Skeletal muscle cell (primary cell): Measurements from ENCODE around the gene HSDL2.

Experiments
- DNase-seq: peaks from one replicate; pipeline ENCODE4 v3.0.0-alpha.2; 2010; ENCODE audit warnings: low read depth
- H3K4me3 ChIP-seq: 2 replicates; pipeline ENCODE4 v1.5.1; 2011; ENCODE audit warnings: low read depth, mild to moderate bottlenecking, control low read depth, low read length, moderate library complexity

HSDL2 gene

DNA sequence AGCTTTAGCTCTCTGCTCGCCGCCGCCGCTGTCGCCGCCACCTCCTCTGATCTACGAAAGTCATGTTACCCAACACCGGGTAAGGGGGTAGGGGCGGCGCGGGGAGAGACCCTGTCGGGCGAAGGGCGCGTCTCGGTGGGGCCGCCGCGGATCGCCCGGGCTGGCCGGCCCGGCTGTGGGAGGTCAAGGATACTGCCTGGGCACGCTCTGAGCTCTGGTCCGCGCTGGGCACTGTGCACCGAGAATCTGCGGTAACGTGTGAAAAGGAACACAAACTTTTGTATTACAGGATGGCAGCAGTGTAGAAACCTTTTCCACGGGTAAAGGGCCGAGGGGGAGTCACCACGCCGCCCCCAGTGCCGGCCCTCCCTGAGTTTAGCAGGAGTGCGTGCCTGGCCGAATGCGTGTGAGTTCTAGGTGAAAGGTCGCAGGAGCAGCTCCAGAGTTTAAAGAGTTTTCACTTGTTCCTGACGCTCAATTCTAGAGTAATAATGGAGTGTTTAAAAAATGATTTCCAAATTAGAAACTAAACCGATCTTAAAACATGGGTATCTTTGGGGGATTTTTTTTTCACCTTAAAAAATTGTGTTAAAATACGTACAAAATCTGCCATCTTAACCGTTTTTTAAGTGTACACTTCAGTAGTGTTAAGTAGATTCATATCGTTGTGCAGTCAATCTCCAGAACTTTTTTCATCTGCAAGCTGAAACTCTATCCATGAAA lies at the start of gene HSDL2:
Gene HSDL2 (plus strand): TSS at position 7 of the 723 bp plus-strand sequence. CDS start 56 bp downstream, at position 63.
- no peak for DNase-seq
- peak within 1 kb of the TSS; percentile 90 for H3K4me3 ChIP-seq

DNA sequence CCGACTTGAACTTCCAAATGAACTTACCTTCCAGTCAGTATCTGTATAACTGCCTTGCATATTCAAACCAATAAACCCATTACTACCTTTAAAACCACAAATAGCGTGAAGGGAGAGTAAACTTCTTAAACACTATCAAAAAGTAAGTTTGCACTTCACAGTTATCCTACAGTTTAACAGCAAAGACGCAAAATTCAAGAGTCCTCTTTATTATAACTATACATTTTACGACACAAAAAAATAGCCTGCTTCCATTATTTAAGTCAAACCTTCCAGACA lies 48.3 kb upstream of the HSDL2 start:
- peak overlapping the region; percentile 83 for H3K4me3 ChIP-seq
- no peak for DNase-seq

GRCh38 chr9:112332214-112332613 lies 47.7 kb upstream of the HSDL2 start:
- H3K4me3 ChIP-seq = peak overlapping the region; percentile 83
- no peak for DNase-seq

DNA sequence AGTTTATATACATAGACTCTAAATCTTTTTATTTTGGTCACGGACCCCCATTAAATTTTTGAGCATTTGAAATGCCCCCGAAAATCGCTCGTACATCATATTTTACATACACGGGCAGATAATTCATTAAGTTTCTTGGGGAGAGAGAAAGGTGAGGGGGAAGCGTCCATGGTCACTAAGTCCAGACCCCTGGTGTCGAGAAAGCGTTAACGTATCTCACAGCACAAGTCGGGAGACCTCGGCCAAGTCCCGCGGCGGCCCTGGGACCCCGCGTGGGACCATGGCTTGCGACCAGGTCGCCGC lies 47.3 kb upstream of the HSDL2 start:
- H3K4me3 ChIP-seq = peak overlapping the region; percentile 83

DNA sequence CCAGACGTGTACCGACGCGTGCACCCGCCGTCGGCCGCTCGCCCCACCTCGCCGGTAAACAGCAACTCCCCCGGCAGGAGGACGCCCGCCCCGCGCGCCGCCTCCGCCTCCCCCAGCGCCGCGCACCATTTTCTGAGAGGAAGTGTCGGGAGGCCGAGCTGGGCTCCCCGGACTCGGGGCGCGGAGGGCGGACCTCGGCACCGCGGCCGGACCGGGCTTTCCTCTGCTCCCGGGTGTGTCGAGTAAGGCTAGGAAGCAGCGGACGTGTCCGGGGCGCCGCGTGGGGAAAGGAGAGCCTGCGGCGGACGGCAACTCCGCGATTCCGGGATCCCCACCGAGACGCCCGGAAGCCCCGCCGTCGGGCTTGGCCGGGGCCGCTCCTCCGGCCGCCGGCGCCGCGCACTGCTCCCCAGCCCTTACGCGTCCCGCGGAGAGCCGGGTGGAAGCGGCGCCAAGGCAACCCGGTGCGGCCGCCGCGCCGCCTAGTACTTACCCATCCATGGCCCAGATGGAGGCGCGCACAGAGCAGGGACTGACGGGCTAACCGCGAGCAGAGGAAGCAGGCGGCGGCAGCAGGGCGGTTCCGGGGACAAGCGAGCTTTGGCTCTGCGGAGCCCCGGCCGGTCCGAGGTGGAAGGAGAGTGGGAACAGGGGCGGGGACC lies 46.8 kb upstream of the HSDL2 start, which contains the start of gene PTBP3:
Gene PTBP3 (minus strand): TSS at position 643 of the 662 bp plus-strand sequence. CDS start 35,754 bp downstream, outside the sequence.
- H3K4me3 ChIP-seq = peak within 1 kb of the TSS; percentile 83
- DNase-seq = no peak

More for the DNA sequence above, 47.3 kb upstream of the HSDL2 start:
- DNase-seq = no peak

DNA sequence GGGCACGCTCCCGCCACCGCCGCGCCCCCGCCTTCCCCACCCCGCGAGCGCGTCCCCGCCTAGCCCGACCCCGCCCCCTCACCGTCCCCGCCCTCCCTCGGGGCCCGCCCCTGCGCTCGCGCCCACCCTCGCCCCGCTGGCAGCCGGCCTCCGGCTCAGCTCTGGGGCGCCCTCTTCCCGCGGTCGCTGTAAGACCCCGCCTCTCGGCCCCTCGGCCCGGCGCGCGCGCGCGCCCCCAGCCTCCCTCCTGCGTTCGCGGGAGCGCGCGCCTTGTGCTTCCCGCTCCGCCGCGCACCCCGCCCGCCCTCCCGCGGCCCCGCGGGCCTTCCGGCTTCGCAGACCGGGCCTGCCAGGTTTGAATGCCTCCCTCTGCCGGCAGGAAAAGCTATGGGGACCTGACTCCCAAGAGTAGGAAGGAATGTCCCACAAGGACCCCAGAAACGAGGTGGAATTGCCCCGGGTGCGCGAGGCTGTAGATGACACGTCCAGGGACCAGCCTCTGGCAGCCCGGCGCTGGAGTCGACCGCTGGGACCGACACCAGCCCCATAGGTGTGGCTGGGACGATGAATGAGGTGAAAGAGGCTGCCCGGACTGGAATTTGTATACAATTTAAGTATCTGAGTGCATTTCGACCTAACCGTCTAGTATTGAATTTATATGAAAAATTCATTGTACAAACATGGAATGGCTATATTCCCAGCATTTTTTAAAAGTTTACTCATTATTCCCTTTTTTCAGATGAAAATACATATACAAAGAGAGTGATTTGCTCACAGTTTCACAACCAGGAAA lies 46.1 kb upstream of the HSDL2 start:
- DNase-seq = peak; percentile 85
- H3K4me3 ChIP-seq = peak overlapping the region; percentile 83

DNA sequence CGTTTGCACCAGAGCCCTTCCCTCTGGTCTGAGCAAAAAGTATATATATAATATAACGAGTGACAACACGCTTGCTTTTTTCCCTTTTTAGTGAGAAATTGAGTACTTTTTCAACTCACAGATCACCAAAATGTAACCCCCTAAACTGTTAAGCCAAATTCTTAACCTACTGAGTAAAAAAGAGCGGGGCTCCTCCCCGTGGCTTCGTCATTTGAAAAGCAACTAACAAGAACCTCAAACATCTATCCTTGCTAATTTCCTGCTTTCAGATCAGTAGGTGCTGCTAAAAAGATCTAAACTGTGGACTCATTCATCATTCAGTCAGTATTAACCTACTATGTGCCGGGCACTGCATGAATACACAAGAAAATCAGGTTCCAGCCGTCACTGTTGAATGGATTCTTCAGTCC lies 45.5 kb upstream of the HSDL2 start:
- DNase-seq = no peak
- peak overlapping the region; percentile 60 for H3K4me3 ChIP-seq

- H3K4me3 ChIP-seq = no peak overlapping the region
- no peak for DNase-seq
These were observed 42.4 kb upstream of the HSDL2 start for GRCh38 chr9:112337547-112337946.

DNA sequence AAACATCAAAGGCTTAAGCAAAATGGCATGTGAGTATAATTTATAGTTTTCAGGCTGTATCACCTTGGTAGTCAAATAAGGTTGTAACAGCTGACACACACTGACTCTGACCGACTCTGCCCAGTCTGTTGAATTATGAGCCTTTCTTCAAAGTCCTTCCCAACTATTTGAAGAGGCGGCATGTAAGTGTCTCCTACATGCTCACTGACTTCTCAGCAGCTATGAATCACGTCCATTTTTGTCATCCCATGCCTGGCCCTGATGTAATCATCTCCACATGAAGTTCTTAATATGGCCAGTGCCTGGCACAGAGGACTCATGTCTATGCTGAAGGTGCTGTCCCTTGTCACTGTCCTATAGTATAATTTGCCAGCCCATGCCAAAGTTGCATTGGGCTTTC lies 41.3 kb upstream of the HSDL2 start:
- peak; percentile 59 for DNase-seq
- H3K4me3 ChIP-seq = no peak overlapping the region

GRCh38 chr9:112339886-112340285 lies 40.0 kb upstream of the HSDL2 start:
- no peak for DNase-seq
- H3K4me3 ChIP-seq = no peak overlapping the region

DNA sequence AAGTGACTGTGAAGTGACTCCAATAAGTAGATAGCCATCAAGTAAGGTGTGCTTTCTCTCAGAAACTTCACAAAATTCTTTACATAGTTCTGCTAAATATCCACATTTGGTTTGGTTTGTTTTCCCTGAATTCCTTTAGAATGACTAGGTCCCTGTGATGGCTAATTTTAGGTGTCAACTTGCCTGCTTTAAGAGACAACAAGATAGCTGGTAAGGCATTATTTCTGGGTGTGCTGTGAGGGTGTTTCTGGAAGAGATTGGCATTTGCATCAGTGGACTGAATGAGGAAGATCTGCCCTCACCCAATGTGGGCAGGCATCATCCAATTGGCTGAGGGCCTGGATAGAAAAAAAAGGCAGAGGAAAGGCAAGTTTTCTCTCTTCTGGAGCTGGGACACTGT lies 38.2 kb upstream of the HSDL2 start:
- DNase-seq = no peak
- no peak overlapping the region for H3K4me3 ChIP-seq

DNA sequence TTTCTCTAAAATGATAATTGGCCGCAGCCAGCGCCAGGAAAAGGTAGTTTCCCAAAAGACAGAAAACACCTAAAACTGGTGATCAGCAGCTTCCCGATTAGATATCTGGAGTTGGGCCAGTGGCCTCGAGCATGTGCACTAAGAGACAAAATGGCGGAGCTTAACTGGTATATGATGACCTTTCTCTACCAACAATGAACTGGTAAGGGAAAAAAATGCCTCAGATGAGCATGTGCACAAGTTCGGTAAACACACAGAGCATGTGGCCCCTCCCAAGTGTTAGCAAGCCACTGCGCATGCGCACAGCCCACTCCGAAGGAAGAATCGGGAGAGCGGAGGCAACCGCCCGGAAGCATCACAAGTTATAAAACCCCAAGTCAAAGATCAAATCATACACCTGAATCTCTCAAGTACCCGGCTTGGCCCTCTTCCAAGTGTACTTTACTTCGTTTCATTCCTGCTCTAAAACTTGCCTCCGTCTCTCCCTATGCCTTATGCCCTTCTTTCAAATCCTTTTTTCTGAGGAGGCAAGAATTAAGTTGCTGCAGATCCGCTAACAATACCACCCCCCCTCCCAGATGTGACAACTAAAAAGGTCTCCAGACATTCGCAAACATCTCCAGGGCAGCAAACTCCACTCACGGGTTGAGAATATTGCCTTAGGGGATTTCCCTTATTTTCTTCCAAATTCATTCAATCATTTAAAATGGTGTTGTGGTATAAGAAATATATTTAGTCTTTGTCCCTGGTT lies 31.5 kb upstream of the HSDL2 start:
- peak overlapping the region; percentile 40 for H3K4me3 ChIP-seq
- no peak for DNase-seq

DNA sequence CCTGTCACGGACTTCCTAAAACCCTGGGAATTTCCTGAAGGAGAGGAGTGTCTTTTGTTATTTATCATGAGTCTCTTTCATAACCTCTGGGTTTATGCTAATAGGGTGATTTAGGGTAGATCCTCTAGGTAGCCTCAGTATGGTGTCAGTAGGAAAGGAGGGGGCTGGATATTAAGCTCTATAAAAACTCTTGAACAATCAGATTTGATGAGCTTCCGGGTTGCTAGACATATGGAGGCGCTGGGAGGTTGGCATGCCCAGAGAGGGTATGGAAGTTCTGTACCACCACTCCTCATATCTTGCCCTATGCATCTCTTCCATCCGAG lies 30.9 kb upstream of the HSDL2 start:
- peak overlapping the region; percentile 40 for H3K4me3 ChIP-seq
- DNase-seq = no peak

DNA sequence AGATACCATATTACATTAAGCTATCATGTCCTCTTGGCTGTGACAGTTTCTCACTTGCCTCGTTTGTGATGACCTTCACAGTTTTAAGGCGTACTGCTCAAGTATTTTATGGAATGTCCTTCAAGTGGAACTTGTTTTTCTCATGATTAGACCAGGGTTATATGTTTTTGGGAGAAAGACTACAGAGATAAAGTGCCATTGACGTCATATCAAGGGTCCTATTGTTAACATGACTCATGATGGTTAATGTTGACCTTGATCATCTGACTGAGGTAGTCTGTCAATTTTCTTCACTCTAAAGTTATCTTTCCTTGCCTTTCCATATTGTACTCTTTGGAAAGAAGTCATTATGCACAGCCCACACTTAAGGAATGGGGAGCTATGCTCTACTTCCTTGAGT lies 28.7 kb upstream of the HSDL2 start:
- H3K4me3 ChIP-seq = no peak overlapping the region
- no peak for DNase-seq

- no peak for DNase-seq
- H3K4me3 ChIP-seq = no peak overlapping the region
These were observed 27.7 kb upstream of the HSDL2 start for GRCh38 chr9:112352209-112352608.

- H3K4me3 ChIP-seq = no peak overlapping the region
These were observed 25.7 kb upstream of the HSDL2 start for GRCh38 chr9:112354081-112354743.

GRCh38 chr9:112355427-112355897 lies 24.4 kb upstream of the HSDL2 start:
- DNase-seq = no peak
- no peak overlapping the region for H3K4me3 ChIP-seq

More at GRCh38 chr9:112354081-112354743, 25.7 kb upstream of the HSDL2 start:
- no peak for DNase-seq

DNA sequence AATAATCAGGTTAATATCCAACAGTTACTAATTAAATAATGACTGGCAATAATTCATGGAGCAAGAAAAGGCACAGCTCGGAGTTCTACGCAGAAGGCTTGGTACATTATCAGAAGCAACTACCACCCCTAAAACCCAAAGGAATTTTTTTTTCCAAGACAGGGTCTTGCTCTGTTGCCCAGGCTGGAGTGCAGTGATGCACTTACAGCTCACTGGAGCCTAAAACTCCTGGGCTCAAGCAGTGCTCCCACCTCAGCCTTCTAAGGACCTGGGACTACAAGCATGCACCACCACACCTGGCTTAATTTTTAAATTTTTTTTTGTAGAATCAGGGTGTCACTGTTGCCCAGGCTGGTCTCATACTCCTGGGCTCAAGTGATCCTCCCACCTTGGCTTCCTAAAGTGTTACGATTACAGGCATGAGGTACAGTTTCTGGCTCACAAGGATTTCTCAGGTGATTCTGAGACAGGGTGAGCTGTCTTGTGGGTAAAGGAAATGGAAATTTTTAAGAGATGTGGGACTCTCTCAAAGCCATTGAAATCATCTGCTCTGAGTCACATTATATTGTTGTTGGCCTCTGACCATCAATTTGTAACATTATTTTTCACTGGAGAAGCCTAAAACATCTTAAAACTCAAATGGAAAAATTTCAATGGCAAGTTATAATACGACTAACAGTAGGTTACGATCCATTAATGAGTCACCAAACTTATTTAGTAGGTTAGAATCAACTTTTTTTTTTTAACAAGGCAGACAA lies 19.7 kb upstream of the HSDL2 start:
- no peak overlapping the region for H3K4me3 ChIP-seq
- no peak for DNase-seq

DNA sequence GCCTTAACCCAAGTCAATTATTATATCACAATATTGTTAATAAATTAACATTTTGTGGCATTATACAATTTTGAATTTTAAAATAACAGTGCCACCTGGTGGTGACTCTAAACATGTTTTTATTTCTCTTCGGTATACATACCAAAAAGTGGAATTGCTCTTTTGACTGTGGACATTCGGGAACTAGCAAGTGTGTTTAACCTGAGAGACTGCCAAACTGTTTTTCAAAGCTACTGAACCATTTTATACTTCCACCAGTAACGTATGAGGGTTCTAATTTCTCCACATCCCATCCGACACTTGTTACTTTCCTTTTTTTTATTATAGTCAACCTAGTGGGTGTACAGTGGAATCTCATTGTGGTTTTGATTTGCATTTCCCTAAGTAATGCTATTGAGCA lies 18.3 kb upstream of the HSDL2 start:
- DNase-seq = no peak
- H3K4me3 ChIP-seq = no peak overlapping the region
